ENCODE results near the gene MIDN.

GRCh38 chr19:1298235-1298634, 49.9 kb downstream of the MIDN start:
- no peak for TF ChIP-seq CTCF (conservative IDR thresholded peaks at IDR 0.05; ENCODE audit: low read length)
- no peak for TF ChIP-seq EZH2phosphoT487 (IDR thresholded peaks at IDR 0.05; ENCODE audit: borderline replicate concordance)

Data from Loucy (cell line).